GM19025 (cell line): ENCODE measurements around the gene HTR3E.
"Not testable (repeated sequence)": the region's sequence is repeated elsewhere in the genome, so short reads cannot be mapped to it uniquely, and the experiment has no call there.

Experiments used
- ATAC-seq: cut with Tn5 transposase; IDR thresholded peaks from one replicate; pipeline ENCODE4 v1.9.1; 2021; ENCODE audit warnings: mild to moderate bottlenecking, low read depth, moderate library complexity; ENCODE audit not compliant: unreplicated experiment

Gene HTR3E

DNA sequence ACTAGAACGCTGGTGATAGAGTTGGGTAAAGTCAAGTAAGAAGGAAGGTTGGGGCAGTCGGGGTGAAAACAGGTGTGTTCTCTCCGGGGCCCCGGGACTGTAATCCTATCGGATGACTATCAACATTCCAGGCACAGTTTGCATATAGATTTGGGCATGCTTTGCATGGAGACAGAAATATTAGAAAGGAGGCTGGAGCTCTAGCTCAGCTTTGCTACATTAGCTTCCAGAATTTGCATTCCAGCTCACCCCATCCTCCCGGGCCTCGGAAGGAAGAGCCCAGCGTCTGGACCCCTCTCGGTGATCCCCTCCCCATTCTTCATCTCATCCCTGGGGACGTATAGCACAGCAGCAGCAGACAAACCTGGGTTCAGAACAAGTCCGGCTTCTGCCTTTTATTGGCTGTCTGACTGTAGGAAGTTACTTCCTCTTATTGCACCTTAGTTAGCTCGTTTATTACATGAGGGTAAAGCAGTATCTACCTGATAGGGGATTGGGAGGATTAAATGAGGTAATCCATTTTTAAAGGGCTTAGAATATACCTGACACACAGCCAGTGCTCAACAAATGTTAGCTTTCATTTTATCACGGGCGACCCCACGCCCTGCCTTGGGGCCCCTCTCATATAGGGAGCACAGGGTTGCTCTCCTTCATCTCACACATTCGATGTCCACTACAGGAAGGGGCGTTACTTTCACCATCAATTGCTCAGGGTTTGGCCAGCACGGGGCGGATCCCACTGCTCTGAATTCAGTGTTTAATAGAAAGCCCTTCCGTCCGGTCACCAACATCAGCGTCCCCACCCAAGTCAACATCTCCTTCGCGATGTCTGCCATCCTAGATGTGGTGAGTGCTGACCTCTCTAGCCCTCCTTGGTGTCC, 3.2 kb downstream of the HTR3E start:
- no peak for ATAC-seq

DNA sequence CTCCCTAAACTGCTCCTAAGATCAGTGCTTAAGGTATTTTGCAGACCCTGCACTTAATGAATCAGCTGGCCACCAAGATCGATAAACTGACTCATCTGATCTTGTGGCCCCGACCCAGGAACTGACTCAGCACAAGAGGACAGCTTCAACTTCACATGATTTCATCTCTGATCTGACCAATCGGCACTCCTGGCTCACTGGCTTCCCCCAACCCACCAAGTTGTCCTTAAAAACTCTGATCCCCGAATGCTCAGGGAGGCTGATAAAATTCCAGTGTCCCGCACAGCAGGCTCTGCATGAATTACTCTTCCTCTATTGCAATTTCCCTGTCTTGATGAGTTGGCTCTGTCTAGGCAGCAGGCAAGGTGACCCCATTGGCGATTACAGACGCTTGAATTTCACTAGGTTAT, 13.5 kb downstream of the HTR3E start:
- ATAC-seq, result no peak

DNA sequence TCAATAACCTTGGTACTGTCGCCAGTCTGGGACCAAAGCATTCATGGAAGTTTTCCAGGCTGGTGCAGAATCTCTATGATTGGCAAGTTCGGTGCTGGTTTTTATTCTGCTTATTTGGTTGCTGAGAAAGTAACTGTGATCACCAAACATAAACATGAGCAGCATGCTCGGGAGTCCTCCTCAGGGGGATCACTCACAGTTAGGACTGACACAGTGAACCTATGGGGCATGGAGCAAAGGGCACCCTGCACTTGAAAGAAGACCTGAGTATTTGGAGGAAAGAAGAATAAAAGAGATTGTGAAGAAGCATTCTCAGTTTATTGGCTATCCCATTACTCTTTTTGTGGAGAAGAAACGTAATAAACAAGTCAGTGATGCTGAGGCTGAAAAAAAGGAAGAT, 19.2 kb downstream of the HTR3E start:
- no peak for ATAC-seq

DNA sequence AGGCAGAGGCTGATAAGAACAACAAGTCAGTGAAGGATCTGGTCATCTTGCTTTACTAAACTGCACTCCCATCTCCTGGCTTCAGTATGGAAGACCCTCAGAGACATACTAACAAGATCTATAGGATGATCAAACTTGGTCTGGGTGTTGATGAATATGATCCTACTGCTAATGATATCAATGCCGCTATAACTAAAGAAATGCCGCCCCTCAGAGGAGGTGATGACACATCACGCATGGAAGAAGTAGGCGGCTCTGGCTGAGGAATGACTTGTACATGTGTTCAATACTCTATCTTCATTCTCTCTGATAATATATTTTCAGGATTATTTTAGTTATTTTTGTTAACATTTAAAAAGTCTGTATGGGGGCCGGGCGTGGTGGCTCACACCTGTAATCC, 20.8 kb downstream of the HTR3E start:
- no peak for ATAC-seq

DNA sequence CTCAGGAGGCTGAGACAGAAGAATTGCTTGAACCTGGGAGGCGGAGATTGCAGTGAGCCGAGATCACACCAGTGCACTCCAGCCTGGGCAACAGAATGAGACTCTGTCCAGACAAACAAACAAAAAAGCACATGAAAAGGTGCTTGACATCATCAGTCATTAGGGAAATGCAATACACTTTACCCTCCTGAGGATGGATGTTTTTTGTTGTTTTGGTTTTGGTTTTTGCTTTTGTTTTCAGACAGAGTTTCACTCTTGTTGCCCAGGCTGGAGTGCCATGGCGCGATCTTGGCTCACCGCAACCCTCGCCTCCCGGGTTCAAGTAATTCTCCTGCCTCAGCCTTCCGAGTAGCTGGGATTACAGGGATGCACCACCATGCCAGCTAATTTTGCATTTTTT, 24.2 kb downstream of the HTR3E start:
- not testable (repeated sequence) for ATAC-seq

DNA sequence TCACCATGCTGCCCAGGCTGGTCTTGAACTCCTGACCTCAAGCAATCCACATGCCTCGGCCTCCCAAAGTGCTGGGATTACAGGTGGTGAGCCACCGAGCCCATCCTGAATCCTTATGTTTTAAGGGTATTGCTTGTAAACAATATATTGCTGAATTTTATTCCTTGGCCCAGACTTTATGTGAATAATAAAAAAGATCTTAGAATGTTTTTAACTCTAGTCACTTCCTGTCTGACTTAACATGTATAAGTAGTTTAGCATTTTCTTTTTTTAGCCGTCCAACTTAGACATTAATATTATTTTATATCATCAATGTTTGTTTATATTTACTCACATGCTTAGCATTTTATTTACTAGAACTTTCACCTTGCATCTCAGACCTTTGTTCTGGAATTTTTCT, 29.1 kb downstream of the HTR3E start:
- no peak for ATAC-seq

DNA sequence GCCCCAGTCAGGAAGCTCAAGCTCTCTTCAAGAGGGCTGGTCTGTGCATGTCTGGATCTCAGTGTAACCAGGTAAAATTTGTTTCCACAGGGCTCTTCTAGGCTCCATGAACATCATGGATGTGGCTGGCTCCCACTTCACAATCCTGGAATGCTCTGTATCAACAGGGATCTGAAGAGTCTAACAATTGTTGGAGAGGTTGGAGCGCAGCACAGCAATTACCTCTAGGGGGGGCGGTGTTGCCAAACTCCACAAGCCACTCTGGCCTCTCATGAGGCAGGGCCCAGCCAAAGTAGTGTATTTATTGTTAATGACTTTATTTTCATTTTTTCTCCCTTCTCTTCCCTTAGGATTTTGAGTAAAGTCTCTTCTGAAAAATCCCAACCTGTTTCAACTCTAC, 32.1 kb downstream of the HTR3E start:
- no peak for ATAC-seq

DNA sequence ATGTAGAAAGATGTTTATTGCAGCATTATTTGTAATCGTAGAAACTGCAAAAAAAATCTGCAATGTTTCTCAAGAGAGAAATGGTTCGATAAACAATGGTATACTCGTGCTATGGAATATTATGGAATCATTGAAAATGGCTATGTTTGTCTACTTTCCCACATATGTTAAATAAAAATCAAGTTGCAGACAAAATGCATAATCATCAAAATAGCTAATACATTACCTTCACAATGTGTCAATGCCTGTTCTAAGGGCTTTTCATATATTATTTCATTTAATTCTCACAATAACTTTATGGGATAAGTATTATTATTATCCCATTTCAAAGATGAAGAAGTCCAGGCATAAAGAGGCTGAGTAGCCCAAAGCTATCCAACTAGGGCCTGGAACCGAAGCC, 36.1 kb downstream of the HTR3E start:
- ATAC-seq, result no peak

DNA sequence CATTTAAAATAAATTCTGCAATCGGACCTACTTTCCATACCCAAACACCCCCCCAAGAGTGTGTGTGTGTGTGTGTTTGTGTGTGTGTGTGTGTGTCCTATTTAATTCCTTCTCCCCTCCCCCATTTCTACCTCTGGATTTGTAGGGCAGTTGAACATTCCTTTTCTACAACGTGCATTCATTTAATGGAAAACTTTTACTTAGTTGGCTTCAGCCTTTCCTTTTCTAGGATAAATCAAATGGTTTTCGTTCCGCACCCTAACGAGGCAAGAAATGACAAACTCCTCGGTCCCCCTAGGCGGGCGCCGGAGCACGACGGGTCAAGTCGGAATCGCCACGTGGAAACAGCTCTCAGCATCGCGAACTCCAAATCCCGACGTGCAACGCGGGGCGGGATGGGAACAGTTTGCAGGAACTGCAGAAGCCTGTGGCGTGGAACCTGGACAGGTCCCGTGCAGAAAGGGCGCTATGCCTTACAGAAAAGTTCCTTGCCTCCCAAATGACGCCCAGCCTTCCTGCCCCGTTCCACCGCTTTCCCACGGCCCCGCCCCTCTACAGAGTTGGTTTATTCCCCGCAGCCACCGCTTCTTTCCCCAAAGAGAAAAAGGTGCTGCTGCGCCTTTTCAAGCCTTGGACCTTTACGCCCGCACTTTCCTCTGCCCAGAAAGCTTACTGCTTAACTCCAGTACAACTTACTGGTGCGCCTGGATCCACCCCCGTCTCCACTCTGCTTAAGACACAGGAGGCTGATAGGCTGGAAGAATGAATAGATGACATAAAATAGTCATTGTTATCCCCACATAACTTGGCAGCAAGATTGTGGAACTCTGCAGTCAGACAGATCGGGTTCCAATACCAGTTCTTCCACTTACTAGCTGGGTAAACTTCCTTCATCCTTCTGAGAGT, 37.2 kb downstream of the HTR3E start:
- ATAC-seq, result no peak

DNA sequence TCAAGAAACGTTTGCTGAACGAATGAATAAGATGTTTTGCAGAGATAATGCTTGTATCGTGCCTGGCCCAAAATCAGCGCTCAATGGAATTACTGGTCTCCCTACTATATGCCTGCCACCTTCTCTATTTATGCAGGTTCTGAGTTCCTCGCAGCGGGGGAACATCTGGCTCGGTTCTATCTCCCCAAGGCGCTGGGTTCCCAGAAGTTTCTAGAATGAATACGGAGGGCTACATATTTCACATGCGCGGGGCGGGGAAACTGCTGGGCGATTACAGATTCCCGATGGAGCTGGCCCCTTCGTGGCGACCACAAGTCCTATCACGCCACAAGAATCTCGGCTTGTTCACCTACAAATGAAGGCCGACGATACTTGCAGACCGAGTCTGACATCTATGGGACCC, 37.9 kb downstream of the HTR3E start:
- ATAC-seq, result peak; percentile 12

DNA sequence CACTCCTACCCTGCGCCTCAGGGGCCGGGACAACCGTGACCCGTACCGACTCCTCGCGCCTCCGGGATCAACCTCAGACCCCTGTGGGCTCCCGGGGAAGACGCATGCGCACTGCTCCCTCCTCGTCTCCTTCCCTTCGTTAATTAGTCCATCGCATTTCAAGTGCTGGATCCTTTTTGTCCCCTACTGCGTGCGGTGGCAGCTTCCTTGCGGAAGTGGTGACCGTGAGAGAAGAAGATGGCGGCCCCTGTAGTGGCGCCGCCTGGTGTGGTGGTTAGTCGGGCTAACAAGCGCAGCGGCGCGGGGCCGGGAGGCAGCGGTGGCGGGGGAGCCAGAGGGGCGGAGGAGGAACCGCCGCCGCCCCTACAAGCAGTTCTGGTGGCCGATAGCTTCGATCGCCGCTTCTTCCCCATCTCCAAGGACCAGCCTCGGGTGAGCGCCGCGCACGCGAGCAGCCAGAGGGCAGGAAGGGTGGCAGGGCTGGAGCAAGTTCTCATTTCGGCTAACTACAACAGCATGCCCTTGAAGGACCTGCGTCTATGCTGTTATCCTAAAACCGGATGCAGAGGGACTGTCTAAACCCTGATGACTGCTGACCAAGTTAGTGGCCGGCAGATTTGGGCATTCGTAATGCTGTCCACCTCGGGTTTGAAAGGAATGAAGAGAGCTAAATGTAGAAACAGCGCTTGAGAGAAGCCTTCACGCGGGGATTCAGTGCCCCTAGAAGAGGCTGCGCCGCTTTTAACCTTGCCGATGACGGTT, 38.5 kb downstream of the HTR3E start, which contains the start of gene EIF2B5:
Gene EIF2B5 (plus strand): TSS at position 210 of the 762 bp plus-strand sequence. CDS start 28 bp downstream, at position 238.
- ATAC-seq, result peak; percentile 84

DNA sequence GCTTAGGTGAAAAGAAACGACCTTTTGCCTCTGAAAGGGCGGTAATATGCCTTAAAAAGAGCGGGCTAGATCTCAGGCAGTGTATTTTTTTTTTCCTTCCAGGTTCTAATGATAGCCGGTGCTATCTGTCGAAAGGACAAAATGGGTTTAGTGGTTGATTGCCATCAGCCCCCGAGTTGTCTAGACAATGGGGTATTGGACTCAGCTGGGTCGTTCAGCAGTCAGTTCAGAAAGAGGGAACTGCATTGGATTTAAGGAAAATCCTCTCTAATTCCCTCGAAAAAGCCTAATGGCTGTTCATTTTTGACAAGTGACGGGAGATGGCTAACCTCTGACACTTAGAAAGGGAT, 39.0 kb downstream of the HTR3E start:
- no peak for ATAC-seq

DNA sequence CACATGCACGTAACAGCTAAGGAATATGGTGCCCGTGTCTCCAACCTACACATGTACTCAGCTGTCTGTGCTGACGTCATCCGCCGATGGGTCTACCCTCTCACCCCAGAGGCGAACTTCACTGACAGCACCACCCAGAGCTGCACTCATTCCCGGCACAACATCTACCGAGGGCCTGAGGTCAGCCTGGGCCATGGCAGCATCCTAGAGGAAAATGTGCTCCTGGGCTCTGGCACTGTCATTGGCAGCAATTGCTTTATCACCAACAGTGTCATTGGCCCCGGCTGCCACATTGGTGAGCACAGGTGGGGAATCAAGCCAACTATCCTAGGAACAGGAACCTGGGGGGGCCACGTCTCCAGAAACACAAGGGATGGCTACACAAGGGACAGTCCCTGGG, 43.6 kb downstream of the HTR3E start:
- no peak for ATAC-seq

DNA sequence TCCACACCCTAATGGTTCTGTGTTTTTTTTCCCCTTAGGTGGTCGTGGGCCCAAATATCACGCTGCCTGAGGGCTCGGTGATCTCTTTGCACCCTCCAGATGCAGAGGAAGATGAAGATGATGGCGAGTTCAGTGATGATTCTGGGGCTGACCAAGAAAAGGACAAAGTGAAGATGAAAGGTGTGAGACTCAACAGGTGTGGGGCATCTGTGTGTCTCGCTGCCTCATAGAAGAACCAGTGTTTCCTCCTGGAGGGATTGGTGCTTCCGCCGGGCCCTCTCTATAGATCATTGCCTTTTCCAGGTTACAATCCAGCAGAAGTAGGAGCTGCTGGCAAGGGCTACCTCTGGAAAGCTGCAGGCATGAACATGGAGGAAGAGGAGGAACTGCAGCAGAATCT, 45.3 kb downstream of the HTR3E start:
- ATAC-seq, result no peak

DNA sequence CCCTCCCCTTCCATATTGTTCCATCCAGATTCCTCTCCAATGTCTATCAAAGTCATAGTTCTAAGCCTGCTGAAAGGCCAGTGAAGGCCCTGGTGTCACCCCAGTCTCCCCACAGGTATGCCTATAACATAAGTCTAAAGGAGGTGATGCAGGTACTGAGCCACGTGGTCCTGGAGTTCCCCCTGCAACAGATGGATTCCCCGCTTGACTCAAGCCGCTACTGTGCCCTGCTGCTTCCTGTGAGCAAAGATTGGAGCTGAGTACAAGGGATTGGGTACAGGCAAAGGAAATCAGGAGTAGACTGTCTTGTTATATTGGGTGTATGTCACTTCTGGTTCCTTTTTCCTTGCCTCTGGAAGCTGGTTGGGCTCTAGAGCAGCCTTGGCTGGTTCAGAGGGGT, 46.5 kb downstream of the HTR3E start:
- ATAC-seq, result no peak

DNA sequence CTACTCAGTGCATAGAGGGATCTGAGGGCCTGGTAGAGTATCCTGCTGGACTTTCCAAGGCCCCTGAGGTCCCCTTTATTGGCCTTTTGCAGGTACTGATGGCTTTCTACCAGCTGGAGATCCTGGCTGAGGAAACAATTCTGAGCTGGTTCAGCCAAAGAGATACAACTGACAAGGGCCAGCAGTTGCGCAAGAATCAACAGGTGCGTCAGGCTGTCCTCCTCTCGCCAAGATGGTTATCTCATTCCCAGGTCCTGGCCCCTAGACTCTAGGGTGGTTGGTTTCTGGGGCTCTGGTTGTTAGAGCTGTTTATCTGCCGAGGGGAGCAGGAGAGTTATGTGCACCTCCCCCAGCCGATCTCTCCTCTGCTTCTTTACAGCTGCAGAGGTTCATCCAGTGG, 47.6 kb downstream of the HTR3E start:
- no peak for ATAC-seq

DNA sequence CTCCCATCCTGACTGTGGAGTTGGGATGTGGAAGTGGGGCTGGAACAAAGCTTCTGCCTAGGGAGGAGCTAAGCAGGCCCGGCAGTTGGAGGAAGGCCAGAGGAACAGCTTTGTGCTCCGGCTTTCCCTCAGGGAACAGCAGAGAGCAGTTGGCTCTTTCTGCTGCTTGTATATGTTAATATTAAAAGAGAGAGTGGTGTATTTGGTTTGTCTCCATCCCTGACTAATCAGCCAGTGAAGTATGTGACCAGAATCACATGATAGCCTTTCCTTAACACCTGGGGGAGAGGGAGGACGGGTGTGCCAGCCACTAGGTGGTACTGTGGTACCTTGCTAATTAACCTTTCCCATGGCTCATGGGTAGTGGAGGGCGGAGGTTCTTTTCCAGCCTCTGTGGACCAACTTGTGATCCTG, 48.3 kb downstream of the HTR3E start:
- no peak for ATAC-seq

DNA sequence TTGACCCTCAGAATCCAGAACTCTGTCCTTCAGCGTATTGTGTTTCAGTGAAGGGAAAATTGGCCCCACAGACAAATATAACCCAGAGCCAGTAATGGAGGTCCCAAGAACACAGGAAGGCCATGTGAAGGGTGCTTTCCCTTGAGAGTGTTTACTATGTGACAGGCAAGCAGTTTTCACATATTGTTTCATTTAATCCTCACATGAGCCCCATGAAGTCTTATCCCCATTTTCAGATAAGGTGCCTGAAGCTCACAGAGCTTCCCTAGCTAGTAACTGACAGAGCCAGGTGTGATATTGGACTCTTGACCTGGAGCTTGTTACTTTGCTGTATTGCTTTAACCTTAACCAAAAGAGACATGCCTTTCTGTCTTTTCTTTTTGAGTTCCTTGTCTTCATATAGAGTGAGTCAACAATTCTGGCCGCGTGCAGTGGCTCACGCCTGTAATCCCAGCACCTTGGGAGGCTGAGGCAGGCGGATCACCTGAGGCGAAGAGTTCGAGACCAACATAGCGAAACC, 48.9 kb downstream of the HTR3E start:
- ATAC-seq, result no peak

DNA sequence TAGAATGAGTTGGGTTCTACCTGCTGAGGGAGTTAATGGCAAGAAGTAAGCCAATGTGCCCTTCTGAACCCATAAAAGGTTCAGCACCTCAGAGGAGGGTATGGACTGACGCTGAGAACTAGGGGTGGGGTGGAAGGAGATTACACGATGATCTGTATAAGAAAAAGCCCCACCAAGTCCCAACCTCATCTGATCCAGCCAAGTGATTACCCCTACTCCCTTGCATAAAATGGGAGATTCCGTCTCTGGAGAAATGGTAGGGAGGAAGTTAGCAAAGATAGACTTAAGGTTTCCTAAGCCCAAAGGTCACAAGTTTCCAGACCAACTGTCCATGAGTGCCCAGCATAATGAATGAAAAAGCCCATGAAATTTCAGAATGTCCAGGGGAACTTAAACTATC, 51.2 kb downstream of the HTR3E start:
- no peak for ATAC-seq

DNA sequence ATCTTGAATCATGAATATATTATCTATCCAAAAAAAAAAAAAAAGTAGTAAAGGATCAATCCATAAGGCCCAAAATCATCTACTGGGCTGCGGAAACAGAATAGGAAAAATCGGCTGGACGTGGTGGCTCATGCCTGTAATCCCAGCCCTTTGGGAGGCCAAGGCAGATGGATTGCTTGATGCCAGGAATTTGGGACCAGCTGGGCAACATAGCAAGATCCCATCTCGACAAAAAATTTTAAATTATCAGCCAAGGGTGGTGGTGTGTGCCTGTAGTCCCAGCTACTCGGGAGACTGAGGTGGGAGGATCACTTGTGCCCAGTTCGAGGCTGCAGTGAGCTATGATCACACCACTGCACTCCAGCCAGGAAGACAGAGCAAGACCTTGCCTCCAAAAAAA, 52.3 kb downstream of the HTR3E start:
- ATAC-seq, result no peak

DNA sequence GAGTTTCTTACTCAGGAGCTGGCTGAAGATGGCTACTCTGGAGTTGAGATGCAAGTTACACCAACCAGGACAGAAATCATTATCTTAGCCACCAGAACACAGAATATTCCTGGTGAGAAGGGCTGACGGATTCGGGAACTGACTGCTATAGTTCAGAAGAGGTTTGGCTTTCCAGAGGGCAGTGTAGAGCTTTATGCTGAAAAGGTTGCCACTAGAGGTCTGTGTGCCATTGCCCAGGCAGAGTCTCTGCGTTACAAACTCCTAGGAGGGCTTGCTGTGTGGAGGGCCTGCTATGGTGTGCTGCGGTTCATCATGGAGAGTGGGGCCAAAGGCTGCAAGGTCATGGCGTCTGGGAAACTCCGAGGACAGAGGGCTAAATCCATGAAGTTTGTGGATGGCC, 52.9 kb downstream of the HTR3E start:
- ATAC-seq, result not testable (repeated sequence)
